Neural progenitor cell (in vitro differentiated cells): ENCODE results near the gene FAM131C.

Source experiments
- EZH2 ChIP-seq: fragments of 200-600 bp; sonication (generic); IDR thresholded peaks from 2 replicates; pipeline ENCODE4 v1.6.1; 2017; ENCODE audit warnings: antibody characterized with exemption, mild to moderate bottlenecking, moderate library complexity
- EZH2phosphoT487 ChIP-seq: fragments of 200-600 bp; sonication (generic); IDR thresholded peaks from 2 replicates; pipeline ENCODE4 v1.6.1; 2017; ENCODE audit warnings: antibody characterized with exemption
- TF ChIP-seq, protein P1 (sequence below): fragments of 200-600 bp; sonication (generic); IDR thresholded peaks from 2 replicates; pipeline ENCODE4 v1.5.1; 2017; ENCODE audit warnings: antibody characterized with exemption, mild to moderate bottlenecking

DNA sequence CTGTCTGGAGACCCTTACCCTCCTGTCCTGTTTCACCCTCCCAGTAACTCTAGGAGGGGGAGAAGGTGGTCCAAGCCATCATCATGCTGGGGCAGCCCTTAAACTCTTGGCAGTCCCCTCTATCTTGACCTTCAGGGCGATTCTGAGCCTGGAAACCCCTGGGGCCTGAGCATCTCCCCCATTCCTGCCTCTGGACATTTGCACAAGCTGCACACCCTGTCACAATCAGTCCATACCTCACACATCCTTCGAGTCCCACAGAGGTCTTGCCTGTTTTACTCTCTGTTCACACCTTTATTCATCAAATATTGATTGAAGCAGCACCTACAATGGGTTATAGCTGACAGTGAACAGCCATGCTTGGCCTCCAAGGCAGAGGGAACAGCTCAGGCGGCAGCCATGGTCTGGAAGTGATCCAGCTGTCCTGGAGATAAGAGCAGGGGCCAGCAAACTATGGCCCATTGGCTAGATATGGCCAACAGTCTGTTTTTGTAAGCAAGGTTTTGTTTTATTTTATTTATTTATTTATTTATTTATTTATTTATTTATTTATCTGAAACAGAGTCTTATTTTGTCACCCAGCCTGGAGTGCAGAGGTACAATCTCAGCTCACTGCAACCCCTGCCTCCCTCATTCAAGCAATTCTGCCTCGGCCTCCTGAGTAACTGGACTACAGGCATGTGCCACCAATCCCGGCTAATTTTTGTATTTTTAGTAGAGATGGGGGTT is 7.1 kb upstream of the FAM131C start:
- no peak for TF ChIP-seq EZH2phosphoT487
- TF ChIP-seq, protein P1, sequence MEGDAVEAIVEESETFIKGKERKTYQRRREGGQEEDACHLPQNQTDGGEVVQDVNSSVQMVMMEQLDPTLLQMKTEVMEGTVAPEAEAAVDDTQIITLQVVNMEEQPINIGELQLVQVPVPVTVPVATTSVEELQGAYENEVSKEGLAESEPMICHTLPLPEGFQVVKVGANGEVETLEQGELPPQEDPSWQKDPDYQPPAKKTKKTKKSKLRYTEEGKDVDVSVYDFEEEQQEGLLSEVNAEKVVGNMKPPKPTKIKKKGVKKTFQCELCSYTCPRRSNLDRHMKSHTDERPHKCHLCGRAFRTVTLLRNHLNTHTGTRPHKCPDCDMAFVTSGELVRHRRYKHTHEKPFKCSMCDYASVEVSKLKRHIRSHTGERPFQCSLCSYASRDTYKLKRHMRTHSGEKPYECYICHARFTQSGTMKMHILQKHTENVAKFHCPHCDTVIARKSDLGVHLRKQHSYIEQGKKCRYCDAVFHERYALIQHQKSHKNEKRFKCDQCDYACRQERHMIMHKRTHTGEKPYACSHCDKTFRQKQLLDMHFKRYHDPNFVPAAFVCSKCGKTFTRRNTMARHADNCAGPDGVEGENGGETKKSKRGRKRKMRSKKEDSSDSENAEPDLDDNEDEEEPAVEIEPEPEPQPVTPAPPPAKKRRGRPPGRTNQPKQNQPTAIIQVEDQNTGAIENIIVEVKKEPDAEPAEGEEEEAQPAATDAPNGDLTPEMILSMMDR = no peak
- no peak for TF ChIP-seq EZH2
